ENCODE results near the gene RPUSD1.

RPUSD1 gene

GRCh38 chr16:765488-765865 is 22.7 kb downstream of the RPUSD1 start:
- DNase-seq (ENCODE audit: low read depth): no peak
- TF ChIP-seq MAX (IDR thresholded peaks at IDR 0.05; ENCODE audit: low read depth, low read length) (no peak), MYC (IDR thresholded peaks at IDR 0.05; ENCODE audit: low read depth, low read length) (no peak), POLR2A (IDR thresholded peaks at IDR 0.05; ENCODE audit: extremely low read depth, insufficient read length) (no peak), CTCF (IDR thresholded peaks at IDR 0.05; ENCODE audit: low read depth, low read length) (no peak)

GRCh38 chr16:764848-765487 is 23.2 kb downstream of the RPUSD1 start:
- TF ChIP-seq CTCF (IDR thresholded peaks at IDR 0.05; ENCODE audit: low read depth, low read length) (no peak), POLR2A (IDR thresholded peaks at IDR 0.05; ENCODE audit: extremely low read depth, insufficient read length) (no peak), MAX (IDR thresholded peaks at IDR 0.05; ENCODE audit: low read depth, low read length) (no peak), MYC (IDR thresholded peaks at IDR 0.05; ENCODE audit: low read depth, low read length) (no peak)
- H3K4me3 ChIP-seq (ENCODE audit: low read depth, low read length): no peak overlapping the region
- DNase-seq (ENCODE audit: low read depth): no peak

More at GRCh38 chr16:765488-765865, 22.7 kb downstream of the RPUSD1 start:
- no peak overlapping the region for H3K4me3 ChIP-seq (ENCODE audit: low read depth, low read length)

- no peak for DNase-seq (ENCODE audit: low read depth)
- no peak overlapping the region for H3K4me3 ChIP-seq (ENCODE audit: low read depth, low read length)
- TF ChIP-seq CTCF (IDR thresholded peaks at IDR 0.05; ENCODE audit: low read depth, low read length) (no peak), MYC (IDR thresholded peaks at IDR 0.05; ENCODE audit: low read depth, low read length) (no peak), POLR2A (IDR thresholded peaks at IDR 0.05; ENCODE audit: extremely low read depth, insufficient read length) (no peak), MAX (IDR thresholded peaks at IDR 0.05; ENCODE audit: low read depth, low read length) (no peak)
Measured at GRCh38 chr16:764184-764750, 23.9 kb downstream of the RPUSD1 start.

GRCh38 chr16:763369-764183 is 24.6 kb downstream of the RPUSD1 start:
- no peak for DNase-seq (ENCODE audit: low read depth)
- no peak overlapping the region for H3K4me3 ChIP-seq (ENCODE audit: low read depth, low read length)
- TF ChIP-seq MAX (IDR thresholded peaks at IDR 0.05; ENCODE audit: low read depth, low read length) (no peak), CTCF (IDR thresholded peaks at IDR 0.05; ENCODE audit: low read depth, low read length) (no peak), POLR2A (IDR thresholded peaks at IDR 0.05; ENCODE audit: extremely low read depth, insufficient read length) (no peak), MYC (IDR thresholded peaks at IDR 0.05; ENCODE audit: low read depth, low read length) (no peak)

GRCh38 chr16:762595-763268 is 25.4 kb downstream of the RPUSD1 start:
- no peak for DNase-seq (ENCODE audit: low read depth)
- no peak overlapping the region for H3K4me3 ChIP-seq (ENCODE audit: low read depth, low read length)
- TF ChIP-seq MAX (IDR thresholded peaks at IDR 0.05; ENCODE audit: low read depth, low read length): no peak
- TF ChIP-seq POLR2A (IDR thresholded peaks at IDR 0.05; ENCODE audit: extremely low read depth, insufficient read length): no peak
- no peak for TF ChIP-seq CTCF (IDR thresholded peaks at IDR 0.05; ENCODE audit: low read depth, low read length)
- no peak for TF ChIP-seq MYC (IDR thresholded peaks at IDR 0.05; ENCODE audit: low read depth, low read length)
